ENCODE measurements around the gene IRGQ.

IRGQ gene

DNA sequence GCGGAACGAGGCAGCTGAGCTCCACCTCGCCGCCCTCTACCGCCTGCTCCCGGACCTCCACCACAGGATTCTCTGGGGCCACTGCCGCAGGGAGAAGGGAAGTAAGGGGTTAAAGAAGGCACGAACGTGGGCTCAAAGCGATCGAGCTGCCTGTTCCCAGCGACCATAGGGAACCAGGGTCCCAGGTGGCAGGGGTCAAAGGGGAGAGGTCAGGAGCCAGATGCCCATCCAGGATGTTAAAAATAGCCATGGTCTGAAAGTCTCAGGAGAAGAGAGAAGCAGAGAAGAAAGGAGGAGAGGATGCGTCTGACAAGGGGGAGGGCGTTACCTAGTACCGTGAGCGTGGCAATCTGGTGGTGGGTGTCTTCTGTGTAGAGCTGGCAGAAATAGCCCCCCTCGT lies 30.9 kb upstream of the IRGQ start:
- no peak for DNase-seq (ENCODE audit: extremely low spot score)
- ChIA-PET CTCF (interaction anchor here (0.6 kb wide), 1 partner anchor 14 kb away, joined by 3 read pairs; no protein-coding TSS in a partner anchor), POLR2A (no interaction called here)
- TF ChIP-seq TARDBP (IDR thresholded peaks at IDR 0.05) (no peak), ARNT (IDR thresholded peaks at IDR 0.05) (no peak), ELF4 (IDR thresholded peaks at IDR 0.05) (no peak), SUZ12 (IDR thresholded peaks at IDR 0.05) (no peak), FOXK2 (IDR thresholded peaks at IDR 0.05) (no peak), ZNF384 (IDR thresholded peaks at IDR 0.05) (no peak)

DNA sequence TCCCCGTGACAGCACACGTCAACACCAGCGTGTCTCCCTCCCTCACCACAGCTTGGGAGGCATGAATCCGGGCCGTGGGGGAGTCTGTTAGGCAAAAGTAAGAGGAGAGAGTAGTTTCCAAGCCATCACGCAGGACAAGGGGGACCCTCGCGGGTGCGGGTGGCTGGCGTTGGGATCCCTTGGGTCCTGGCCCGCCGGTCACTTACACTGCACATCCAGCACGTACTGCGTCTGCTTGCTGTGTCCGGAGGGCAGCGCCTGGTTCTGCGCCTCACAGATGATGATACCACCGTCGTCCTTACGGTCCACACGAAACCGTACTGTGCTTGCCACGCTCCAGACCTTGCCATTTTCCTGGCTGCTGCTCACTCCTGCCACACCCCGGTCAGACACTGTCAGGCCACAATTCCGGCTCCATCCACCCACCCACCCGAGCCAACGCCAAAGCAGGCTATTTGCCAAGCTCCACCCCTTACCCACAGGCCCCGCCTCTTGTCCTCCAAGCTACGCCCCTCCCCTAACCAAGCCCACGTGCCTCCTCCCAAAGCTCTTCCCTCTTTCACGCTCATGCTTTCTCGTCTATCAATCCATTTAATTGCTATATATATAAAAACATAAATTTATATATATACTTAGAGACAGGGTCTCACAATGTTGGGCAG lies 30.1 kb upstream of the IRGQ start:
- POLR2A ChIA-PET, result no interaction called here
- TF ChIP-seq FOXA1 (IDR thresholded peaks at IDR 0.05) (no peak), BHLHE40 (IDR thresholded peaks at IDR 0.05; ENCODE audit: borderline replicate concordance) (no peak), NFRKB (IDR thresholded peaks at IDR 0.05) (no peak), TARDBP (IDR thresholded peaks at IDR 0.05) (no peak), SUZ12 (IDR thresholded peaks at IDR 0.05) (no peak), ZNF384 (IDR thresholded peaks at IDR 0.05) (no peak), HDGF (IDR thresholded peaks at IDR 0.05; ENCODE audit: borderline replicate concordance) (no peak), ARNT (IDR thresholded peaks at IDR 0.05) (no peak), FOXM1 (IDR thresholded peaks at IDR 0.05; ENCODE audit: borderline replicate concordance) (no peak), FOXK2 (IDR thresholded peaks at IDR 0.05) (no peak), ELF4 (IDR thresholded peaks at IDR 0.05) (no peak), L3MBTL2 (conservative IDR thresholded peaks at IDR 0.05) (no peak; the same call in 1 of the 2 replicates)
- TF ChIP-seq, protein P1, sequence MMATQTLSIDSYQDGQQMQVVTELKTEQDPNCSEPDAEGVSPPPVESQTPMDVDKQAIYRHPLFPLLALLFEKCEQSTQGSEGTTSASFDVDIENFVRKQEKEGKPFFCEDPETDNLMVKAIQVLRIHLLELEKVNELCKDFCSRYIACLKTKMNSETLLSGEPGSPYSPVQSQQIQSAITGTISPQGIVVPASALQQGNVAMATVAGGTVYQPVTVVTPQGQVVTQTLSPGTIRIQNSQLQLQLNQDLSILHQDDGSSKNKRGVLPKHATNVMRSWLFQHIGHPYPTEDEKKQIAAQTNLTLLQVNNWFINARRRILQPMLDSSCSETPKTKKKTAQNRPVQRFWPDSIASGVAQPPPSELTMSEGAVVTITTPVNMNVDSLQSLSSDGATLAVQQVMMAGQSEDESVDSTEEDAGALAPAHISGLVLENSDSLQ (IDR thresholded peaks at IDR 0.05), result no peak
- CTCF ChIA-PET, result interaction anchor here (0.6 kb wide), 1 partner anchor 15 kb away, joined by 3 read pairs; no protein-coding TSS in a partner anchor
- DNase-seq (ENCODE audit: extremely low spot score), result peak; percentile 52

DNA sequence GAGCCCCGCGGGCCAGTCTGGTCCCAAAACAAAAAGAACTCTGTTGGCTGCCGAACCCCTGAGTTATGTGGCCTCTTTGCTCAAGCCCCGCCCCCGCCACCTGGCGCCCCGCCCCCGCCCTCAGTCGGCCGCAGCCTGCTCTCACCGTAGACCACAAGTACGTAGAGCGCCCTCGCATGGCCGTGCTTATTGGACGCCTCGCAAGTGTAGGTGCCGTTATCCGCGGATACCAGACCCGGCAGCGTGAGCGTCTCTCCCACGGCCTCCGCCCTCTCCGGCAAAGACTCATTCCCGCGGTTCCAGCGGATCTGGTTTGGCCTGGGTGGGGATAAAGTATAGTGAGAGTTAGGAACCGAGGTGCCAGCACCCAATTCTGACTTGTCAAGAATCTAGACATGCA lies 29.0 kb upstream of the IRGQ start:
- POLR2A ChIA-PET, result no interaction called here
- CTCF ChIA-PET, result no interaction called here
- no peak for TF ChIP-seq CTBP1 (IDR thresholded peaks at IDR 0.05; ENCODE audit: borderline replicate concordance)
- TF ChIP-seq FOXK2 (IDR thresholded peaks at IDR 0.05), result no peak
- no peak for TF ChIP-seq NFRKB (IDR thresholded peaks at IDR 0.05)
- no peak for TF ChIP-seq SP1 (IDR thresholded peaks at IDR 0.05)
- no peak for TF ChIP-seq LEF1 (IDR thresholded peaks at IDR 0.05; ENCODE audit: borderline replicate concordance)
- no peak for TF ChIP-seq ARNT (IDR thresholded peaks at IDR 0.05)
- no peak for TF ChIP-seq ELF4 (IDR thresholded peaks at IDR 0.05)
- DNase-seq (ENCODE audit: extremely low spot score), result no peak

DNA sequence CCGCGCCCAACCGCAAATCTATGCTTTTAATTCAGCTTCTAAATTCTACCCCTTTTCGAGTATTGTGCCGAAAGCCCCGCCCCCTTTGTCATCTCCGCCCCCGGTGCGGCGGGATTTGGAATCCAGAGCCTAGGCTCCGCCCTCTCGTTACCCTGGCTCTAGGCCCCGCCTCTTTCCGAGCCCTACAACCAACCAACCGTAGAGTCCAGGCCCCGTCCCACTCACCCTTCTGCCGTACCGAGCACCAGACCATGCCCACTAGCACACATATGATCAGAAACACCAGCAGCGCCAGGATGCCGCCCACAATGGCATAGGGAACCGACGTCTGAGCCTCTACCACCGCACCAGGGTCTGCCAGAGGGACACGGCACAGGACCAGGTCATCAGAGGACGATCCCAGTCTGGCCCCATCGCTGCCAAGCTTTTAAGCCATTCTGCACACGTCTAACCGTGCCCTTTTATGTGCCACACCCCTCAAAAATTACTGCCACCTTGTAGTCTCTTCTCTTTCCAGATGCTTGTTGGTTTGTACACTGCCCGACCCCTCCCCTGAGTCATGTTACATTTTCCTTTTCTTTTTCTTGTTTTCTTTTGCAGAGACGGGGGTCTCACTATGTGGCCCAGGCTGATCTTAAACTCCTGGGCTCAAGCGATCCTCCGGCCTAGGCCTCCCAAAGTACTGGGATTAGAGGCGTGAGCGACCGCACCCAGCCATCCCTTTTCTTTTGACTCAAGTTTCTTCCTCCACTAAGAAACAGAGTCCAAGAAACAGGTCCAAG lies 28.1 kb upstream of the IRGQ start:
- peak; percentile 48 for DNase-seq (ENCODE audit: extremely low spot score)
- TF ChIP-seq FOXA1 (IDR thresholded peaks at IDR 0.05) (no peak), ARNT (IDR thresholded peaks at IDR 0.05) (no peak), SP1 (IDR thresholded peaks at IDR 0.05) (no peak), HDGF (IDR thresholded peaks at IDR 0.05; ENCODE audit: borderline replicate concordance) (no peak), ELF4 (IDR thresholded peaks at IDR 0.05) (no peak)
- CTCF ChIA-PET, result no interaction called here
- POLR2A ChIA-PET, result no interaction called here

DNA sequence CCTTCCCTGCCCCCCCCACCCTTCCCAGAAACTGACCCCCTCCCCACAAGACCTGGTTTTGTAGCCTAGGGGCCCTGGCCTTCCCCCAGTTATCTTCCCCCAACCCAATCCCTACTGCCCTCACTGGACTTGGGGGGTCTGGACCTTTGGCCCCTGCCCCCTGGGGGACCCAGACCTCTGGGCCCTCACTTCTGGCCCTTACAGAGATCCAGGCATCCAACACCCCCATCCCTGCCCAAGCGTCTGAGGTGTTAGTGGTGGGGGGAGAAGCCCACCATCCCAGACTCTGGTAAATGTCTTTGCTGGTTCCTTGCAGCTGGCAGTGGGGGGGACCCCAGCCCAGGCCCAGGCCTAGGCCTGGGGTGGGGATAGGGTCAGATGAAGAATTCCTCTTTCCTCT lies 27.0 kb upstream of the IRGQ start:
- CTCF ChIA-PET, result no interaction called here
- TF ChIP-seq BHLHE40 (IDR thresholded peaks at IDR 0.05; ENCODE audit: borderline replicate concordance) (no peak), CTBP1 (IDR thresholded peaks at IDR 0.05; ENCODE audit: borderline replicate concordance) (no peak), FOXK2 (IDR thresholded peaks at IDR 0.05) (no peak), LEF1 (IDR thresholded peaks at IDR 0.05; ENCODE audit: borderline replicate concordance) (no peak), FOXM1 (IDR thresholded peaks at IDR 0.05; ENCODE audit: borderline replicate concordance) (no peak), FOXA1 (IDR thresholded peaks at IDR 0.05) (no peak), ARNT (IDR thresholded peaks at IDR 0.05) (no peak), NFRKB (IDR thresholded peaks at IDR 0.05) (no peak)
- TF ChIP-seq, protein P1 (IDR thresholded peaks at IDR 0.05), result no peak
- POLR2A ChIA-PET, result no interaction called here
- DNase-seq (ENCODE audit: extremely low spot score), result no peak

DNA sequence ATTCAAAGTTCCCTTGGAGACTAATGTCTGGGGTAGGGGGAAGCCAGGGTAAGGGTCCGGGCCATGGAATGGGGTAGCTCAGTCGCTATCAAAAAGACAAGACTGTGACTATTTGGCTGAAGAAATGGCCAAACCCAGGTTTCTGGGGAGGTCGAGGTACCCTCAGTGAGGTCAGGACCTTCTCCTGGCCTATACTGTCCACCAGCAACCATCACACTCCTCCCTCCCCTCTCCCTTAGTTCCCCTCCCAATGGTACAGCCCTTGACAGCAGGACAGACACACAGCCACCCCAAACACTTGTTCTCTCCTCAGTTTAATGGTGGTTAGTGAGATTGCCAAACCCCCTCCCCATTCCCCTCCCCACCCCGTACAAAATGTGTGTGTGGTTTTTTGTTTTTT lies 26.1 kb upstream of the IRGQ start:
- POLR2A ChIA-PET, result no interaction called here
- TF ChIP-seq, protein P1 (IDR thresholded peaks at IDR 0.05), result no peak
- TF ChIP-seq NFRKB (IDR thresholded peaks at IDR 0.05) (no peak), FOXM1 (IDR thresholded peaks at IDR 0.05; ENCODE audit: borderline replicate concordance) (no peak), ELF4 (IDR thresholded peaks at IDR 0.05) (no peak), SP1 (IDR thresholded peaks at IDR 0.05) (no peak), CTBP1 (IDR thresholded peaks at IDR 0.05; ENCODE audit: borderline replicate concordance) (no peak), BHLHE40 (IDR thresholded peaks at IDR 0.05; ENCODE audit: borderline replicate concordance) (no peak), L3MBTL2 (conservative IDR thresholded peaks at IDR 0.05) (no peak), LEF1 (IDR thresholded peaks at IDR 0.05; ENCODE audit: borderline replicate concordance) (no peak), FOXA1 (IDR thresholded peaks at IDR 0.05) (no peak), FOXK2 (IDR thresholded peaks at IDR 0.05) (no peak), ARNT (IDR thresholded peaks at IDR 0.05) (no peak), HDGF (IDR thresholded peaks at IDR 0.05; ENCODE audit: borderline replicate concordance) (no peak), ZNF384 (IDR thresholded peaks at IDR 0.05) (no peak)
- CTCF ChIA-PET, result no interaction called here
- DNase-seq (ENCODE audit: extremely low spot score), result no peak

Data from HEK293T (cell line).